ENCODE measurements around the gene SLC25A23. TPM values are rescaled to one million over a fixed set of nuclear protein-coding genes. Genes with fewer than 3 reads are reported as not detected.

Gene SLC25A23
- total and polyA plus RNA-seq, 2 of the 8 experiments (the other 6 are each of a cell fraction or from before 2014, with no cell fraction given): 18.0 to 48.1 TPM

DNA sequence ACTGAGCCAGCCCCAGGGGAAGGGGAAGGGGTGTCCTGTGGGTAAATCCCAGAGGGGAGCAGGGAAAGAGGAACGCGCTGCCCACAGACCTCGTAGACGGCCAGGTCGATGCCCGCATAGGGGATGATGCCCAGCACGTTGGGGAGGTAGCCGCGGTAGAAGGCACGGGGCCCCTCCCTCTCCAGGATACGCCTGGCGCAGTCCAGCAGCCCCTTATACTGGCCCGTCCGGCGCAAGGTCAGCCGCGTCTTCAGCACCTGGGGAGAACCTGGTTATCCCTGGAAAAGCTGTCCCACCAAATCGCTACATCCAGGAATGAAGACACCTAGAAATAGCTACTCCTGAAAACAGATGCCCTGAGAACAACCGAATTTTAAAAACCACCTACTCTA, 7.4 kb downstream of the SLC25A23 start:
- Histone ChIP-seq H3K27me3 (replicated peaks in 1 of 4; ENCODE audit: control insufficient read depth in 3 of 4, extremely low read depth in 1 of 4, insufficient read depth in 3 of 4, low read length in 3 of 4) (no peaks in the 10 kb centered on the region), H2BK5ac (ENCODE audit: low read depth, low read length) (no peak overlapping the region), H2BK120ac (replicated peaks; ENCODE audit: low read depth, low read length) (no peak overlapping the region), H2BK15ac (ENCODE audit: low read length) (no peak overlapping the region), H3K27ac (ENCODE audit: low read depth, low read length) (no peak overlapping the region), H3K56ac (replicated peaks; ENCODE audit: insufficient read length, low read depth, low read length) (no peak overlapping the region), H3K36me3 (ENCODE audit: control insufficient read depth in 2 of 4, insufficient read depth in 4 of 4, low read length in 3 of 4) (peaks cover 5 to 30% (median 10%) of the 10 kb centered on the region in 4 experiments; a peak in 7 of 8 replicates), H3K4ac (replicated peaks; ENCODE audit: insufficient read length, low read depth, low read length) (no peak overlapping the region), H3K18ac (ENCODE audit: extremely low read depth, low read length) (no peak overlapping the region), H3K14ac (ENCODE audit: insufficient read length) (no peak overlapping the region), H3K79me2 (ENCODE audit: control insufficient read depth in 1 of 2, insufficient read depth in 2 of 2, low read length in 2 of 2) (no peaks in the 10 kb centered on the region), H3K23ac (ENCODE audit: insufficient read length) (no peak overlapping the region), H2AFZ (ENCODE audit: low read length) (no peak overlapping the region), H3K4me2 (ENCODE audit: insufficient read depth in 1 of 2, low read depth in 2 of 2, low read length in 2 of 2) (no peak overlapping the region), H3K79me1 (ENCODE audit: low read depth, low read length) (no peaks in the 10 kb centered on the region), H4K5ac (ENCODE audit: insufficient read length, low read depth, low read length) (no peak overlapping the region), H2AK5ac (ENCODE audit: low read depth, low read length) (no peak overlapping the region), H3K4me3 (ENCODE audit: extremely low read depth in 1 of 4, insufficient read depth in 2 of 4, low read depth in 3 of 4, low read length in 4 of 4) (no peak overlapping the region), H2BK20ac (ENCODE audit: low read length) (no peak overlapping the region), H4K91ac (replicated peaks; ENCODE audit: insufficient read length, low read length) (no peak overlapping the region), H3K4me1 (replicated peaks in 1 of 4; ENCODE audit: control insufficient read depth in 3 of 4, insufficient read depth in 4 of 4, low read length in 3 of 4) (no peaks in the 10 kb centered on the region), H3K23me2 (ENCODE audit: low read depth, low read length) (no peaks in the 10 kb centered on the region), H3K9ac (replicated peaks in 1 of 4; ENCODE audit: extremely low read depth in 1 of 4, low read depth in 3 of 4, low read length in 3 of 4) (no peak overlapping the region), H4K20me1 (replicated peaks in 1 of 2; ENCODE audit: control insufficient read depth in 1 of 2, insufficient read depth in 2 of 2, low read length in 2 of 2) (no peaks in the 10 kb centered on the region), H3K9me3 (ENCODE audit: insufficient read depth in 2 of 2, low read depth in 1 of 2, low read length in 1 of 2) (peaks cover 0 to 8% of the 10 kb centered on the region in 2 experiments; a peak in 1 of 4 replicates), H2BK12ac (ENCODE audit: low read depth, low read length) (no peak overlapping the region), H4K8ac (ENCODE audit: extremely low read depth, insufficient read depth, low read length) (no peak overlapping the region; the same call in 1 of the 2 replicates)
- 84% methylated on average over 19 of the region's 19 CpGs; no CpG with 5 or more reads in 1 of the 2 experiments for WGBS, 2 experiments (ENCODE audit: extremely low coverage in 1 of 2, insufficient coverage in 1 of 2, insufficient read length in 1 of 2, insufficient replicate concordance in 2 of 2, low coverage in 1 of 2, low lambda C conversion rate in 2 of 2, missing lambda C conversion rate in 1 of 2)
- FAIRE-seq: no peak
- POLR2A ChIA-PET (ENCODE audit: partially characterized antibody): interaction anchor here (1.2 kb wide), 1 partner anchor 9 kb away, joined by 4 read pairs; no protein-coding TSS in a partner anchor
- CTCF ChIA-PET (ENCODE audit: partially characterized antibody): interaction anchor here (0.9 kb wide), 1 partner anchor 13 kb away, joined by 5 read pairs; no protein-coding TSS in a partner anchor
- no peak for DNase-seq (ENCODE audit: low read depth in 1 of 2, low spot score in 2 of 2)
- TF ChIP-seq KDM1A (IDR thresholded peaks at IDR 0.05; ENCODE audit: borderline replicate concordance, low read length) (no peak), SP2 (IDR thresholded peaks at IDR 0.05; ENCODE audit: low read length) (no peak), RFX5 (IDR thresholded peaks at IDR 0.05; ENCODE audit: borderline replicate concordance, low read depth, low read length) (no peak), RNF2 (IDR thresholded peaks at IDR 0.05; ENCODE audit: borderline replicate concordance, low read depth, low read length, missing control alignments, poor library complexity, severe bottlenecking) (no peak), SIX5 (IDR thresholded peaks at IDR 0.05; ENCODE audit: low read depth, low read length) (no peak), RBBP5 (IDR thresholded peaks at IDR 0.05; ENCODE audit: borderline replicate concordance, low read depth, low read length) (no peak), FOSL1 (IDR thresholded peaks at IDR 0.05; ENCODE audit: insufficient read depth, low read depth, low read length) (no peak), POU5F1 (IDR thresholded peaks at IDR 0.05; ENCODE audit: low read depth, low read length) (no peak), CTBP2 (IDR thresholded peaks at IDR 0.05; ENCODE audit: borderline replicate concordance, insufficient read depth, insufficient read length, low read length) (no peak), YY1 (IDR thresholded peaks at IDR 0.05; ENCODE audit: low read depth, low read length) (no peak), EP300 (IDR thresholded peaks at IDR 0.05; ENCODE audit: borderline replicate concordance in 1 of 2, low read depth in 2 of 2, low read length in 2 of 2) (no peak)
